SKM-1 treated with dmso at 0.1 percent for 144 hours (cell line): ENCODE data around the gene ABHD17B.

Experiments used
- DNase-seq: peaks from one replicate; lab custom pipeline; 2025; ENCODE audit not compliant: unreplicated experiment; lab: John Stamatoyannopoulos, UW

ABHD17B gene

GRCh38 chr9:71822935-71823334 lies 88.1 kb downstream of the ABHD17B start:
- DNase-seq = no peak

DNA sequence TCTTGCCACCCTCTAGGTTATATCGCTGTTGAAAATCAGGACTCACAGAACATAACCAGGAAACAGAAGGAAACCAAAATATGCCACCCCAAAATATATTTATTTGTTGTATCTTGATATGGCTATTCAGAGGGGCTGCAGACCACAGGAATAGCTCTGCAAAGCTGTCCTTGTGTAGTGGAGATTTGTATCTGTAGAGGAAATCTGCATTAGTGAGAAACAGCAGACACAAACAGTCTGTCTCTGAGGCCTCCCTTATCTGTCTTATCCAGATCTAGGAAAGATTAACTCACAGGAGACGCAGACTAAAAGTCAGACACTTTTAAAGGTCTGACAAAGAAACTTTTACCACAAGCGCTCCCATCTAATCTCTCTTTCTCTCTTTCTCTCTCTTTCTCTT lies 88.5 kb downstream of the ABHD17B start:
- no peak for DNase-seq

DNA sequence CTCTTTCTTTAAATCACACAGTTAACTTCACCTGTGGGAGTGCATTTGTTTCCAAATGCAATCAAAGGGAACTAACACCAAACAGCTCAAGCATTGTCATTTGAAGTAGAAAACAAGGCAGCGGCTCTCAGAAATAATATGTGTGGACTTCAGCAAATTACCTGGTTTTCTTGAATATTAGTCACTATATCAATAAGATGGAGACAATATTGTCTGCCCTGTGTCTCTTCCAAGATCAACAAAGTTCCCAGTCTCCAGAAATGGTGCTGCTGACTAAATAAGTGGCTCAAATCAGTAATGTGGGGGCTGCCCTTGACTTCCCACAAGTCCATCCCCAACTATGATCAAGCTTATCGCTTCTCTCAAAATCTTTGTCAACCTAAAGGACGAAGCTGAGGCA lies 89.6 kb downstream of the ABHD17B start:
- DNase-seq = no peak

GRCh38 chr9:71820403-71820921 lies 90.5 kb downstream of the ABHD17B start:
- DNase-seq = no peak

- no peak for DNase-seq
These were observed 91.8 kb downstream of the ABHD17B start for GRCh38 chr9:71819115-71819739.

DNA sequence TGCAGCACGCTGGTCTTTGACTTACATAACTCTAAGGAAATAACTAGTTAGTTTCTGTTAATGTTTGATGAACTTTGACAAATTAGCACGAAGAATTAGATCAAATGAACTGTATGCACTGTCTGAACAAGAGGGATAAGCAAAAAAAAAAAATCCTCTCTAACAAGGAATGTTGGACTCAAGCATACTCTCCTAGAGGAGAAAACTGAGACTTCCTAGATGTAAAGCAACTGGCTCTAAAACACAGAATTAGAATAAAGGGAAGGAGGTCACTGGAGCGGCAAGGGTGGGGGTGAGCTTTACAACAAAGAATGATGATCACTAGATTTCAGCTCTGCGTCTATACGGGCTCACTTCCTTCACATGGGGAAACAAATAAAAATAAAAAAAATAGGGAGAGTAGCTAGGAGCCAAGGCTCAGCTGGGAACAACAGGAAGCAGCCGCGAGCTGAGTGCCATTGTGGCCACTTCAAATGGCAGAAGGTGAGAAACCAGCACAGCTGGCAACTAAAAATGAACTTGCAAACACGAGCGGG lies 94.0 kb downstream of the ABHD17B start:
- no peak for DNase-seq
